ENCODE data around the gene TRMT6. TPM values are rescaled to one million over a fixed set of nuclear protein-coding genes. Genes with fewer than 3 reads are reported as not detected.

Gene TRMT6
- total and polyA plus RNA-seq, 2 donors (not counting 1 experiment from before 2014, with no cell fraction given) = 7.8 to 12.5 TPM

GRCh38 chr20:5977975-5978374 lies 27.6 kb upstream of the TRMT6 start:
- DNase-seq (ENCODE audit: low read depth in 2 of 2) = no peak
- Histone ChIP-seq H3K36me3 (ENCODE audit: control insufficient read depth, insufficient read depth, low read length) (no peaks in the 10 kb centered on the region), H3K9ac (ENCODE audit: insufficient read depth, low read length) (no peak overlapping the region), H3K27me3 (ENCODE audit: control insufficient read depth, insufficient read depth, low read length) (no peaks in the 10 kb centered on the region), H3K4me2 (ENCODE audit: extremely low read depth, insufficient read depth, low read length) (no peak overlapping the region), H4K20me1 (ENCODE audit: control insufficient read depth, extremely low read depth, insufficient read depth, low read length) (no peaks in the 10 kb centered on the region), H2AFZ (ENCODE audit: low read length) (no peak overlapping the region), H3K4me3 (replicated peaks in 1 of 4; ENCODE audit: control extremely low read depth in 1 of 4, insufficient read depth in 1 of 4, low read depth in 3 of 4, low read length in 4 of 4) (no peak overlapping the region), H3K9me3 (ENCODE audit: control insufficient read depth, insufficient read depth, low read depth, low read length) (no peaks in the 10 kb centered on the region), H3K27ac (ENCODE audit: insufficient read depth, low read length) (no peak overlapping the region), H3K4me1 (ENCODE audit: control insufficient read depth, extremely low read depth, insufficient read depth, low read length) (no peaks in the 10 kb centered on the region), H3K79me2 (ENCODE audit: control insufficient read depth, insufficient read depth, low read length) (no peaks in the 10 kb centered on the region)
- TF ChIP-seq EZH2 (IDR thresholded peaks at IDR 0.05; ENCODE audit: low read length, missing control alignments) = no peak

- TF ChIP-seq EZH2 (IDR thresholded peaks at IDR 0.05; ENCODE audit: low read length, missing control alignments) = no peak
- H4K20me1 ChIP-seq (ENCODE audit: control insufficient read depth, extremely low read depth, insufficient read depth, low read length) = no peaks in the 10 kb centered on the region
- no peaks in the 10 kb centered on the region for H3K9me3 ChIP-seq (ENCODE audit: control insufficient read depth, insufficient read depth, low read depth, low read length)
- no peaks in the 10 kb centered on the region for H3K79me2 ChIP-seq (ENCODE audit: control insufficient read depth, insufficient read depth, low read length)
- H3K27ac ChIP-seq (ENCODE audit: insufficient read depth, low read length) = no peak overlapping the region
- no peaks in the 10 kb centered on the region for H3K27me3 ChIP-seq (ENCODE audit: control insufficient read depth, insufficient read depth, low read length)
- H3K36me3 ChIP-seq (ENCODE audit: control insufficient read depth, insufficient read depth, low read length) = no peaks in the 10 kb centered on the region
- no peaks in the 10 kb centered on the region for H3K4me1 ChIP-seq (ENCODE audit: control insufficient read depth, extremely low read depth, insufficient read depth, low read length)
- no peak for DNase-seq (ENCODE audit: low read depth in 2 of 2)
- H3K4me2 ChIP-seq (ENCODE audit: extremely low read depth, insufficient read depth, low read length) = no peak overlapping the region
- H2AFZ ChIP-seq (ENCODE audit: low read length) = no peak overlapping the region
- H3K9ac ChIP-seq (ENCODE audit: insufficient read depth, low read length) = no peak overlapping the region
- no peak overlapping the region for H3K4me3 ChIP-seq (replicated peaks in 1 of 4; ENCODE audit: control extremely low read depth in 1 of 4, insufficient read depth in 1 of 4, low read depth in 3 of 4, low read length in 4 of 4)
Measured at GRCh38 chr20:5977223-5977622, 26.9 kb upstream of the TRMT6 start.

- Histone ChIP-seq H3K4me3 (replicated peaks in 1 of 4; ENCODE audit: control extremely low read depth in 1 of 4, insufficient read depth in 1 of 4, low read depth in 3 of 4, low read length in 4 of 4) (no peak overlapping the region), H3K9ac (ENCODE audit: insufficient read depth, low read length) (no peak overlapping the region), H3K9me3 (ENCODE audit: control insufficient read depth, insufficient read depth, low read depth, low read length) (no peaks in the 10 kb centered on the region), H3K27me3 (ENCODE audit: control insufficient read depth, insufficient read depth, low read length) (no peaks in the 10 kb centered on the region), H3K4me2 (ENCODE audit: extremely low read depth, insufficient read depth, low read length) (no peak overlapping the region), H3K79me2 (ENCODE audit: control insufficient read depth, insufficient read depth, low read length) (no peaks in the 10 kb centered on the region), H3K4me1 (ENCODE audit: control insufficient read depth, extremely low read depth, insufficient read depth, low read length) (no peaks in the 10 kb centered on the region), H3K27ac (ENCODE audit: insufficient read depth, low read length) (no peak overlapping the region), H2AFZ (ENCODE audit: low read length) (no peak overlapping the region), H4K20me1 (ENCODE audit: control insufficient read depth, extremely low read depth, insufficient read depth, low read length) (no peaks in the 10 kb centered on the region), H3K36me3 (ENCODE audit: control insufficient read depth, insufficient read depth, low read length) (no peaks in the 10 kb centered on the region)
- no peak for DNase-seq (ENCODE audit: low read depth in 2 of 2)
- no peak for TF ChIP-seq CTCF (conservative IDR thresholded peaks at IDR 0.05 in 1 of 2, IDR thresholded peaks at IDR 0.05 in 1 of 2; ENCODE audit: low read depth in 1 of 2, low read length in 2 of 2)
- no peak for TF ChIP-seq EZH2 (IDR thresholded peaks at IDR 0.05; ENCODE audit: low read length, missing control alignments)
Measured at GRCh38 chr20:5975778-5976177, 25.4 kb upstream of the TRMT6 start.

GRCh38 chr20:5974531-5974930 lies 24.2 kb upstream of the TRMT6 start:
- no peak overlapping the region for H2AFZ ChIP-seq (ENCODE audit: low read length)
- TF ChIP-seq EZH2 (IDR thresholded peaks at IDR 0.05; ENCODE audit: low read length, missing control alignments) (no peak), CTCF (conservative IDR thresholded peaks at IDR 0.05 in 1 of 2, IDR thresholded peaks at IDR 0.05 in 1 of 2; ENCODE audit: low read depth in 1 of 2, low read length in 2 of 2) (no peak)
- H3K9me3 ChIP-seq (ENCODE audit: control insufficient read depth, insufficient read depth, low read depth, low read length) = no peaks in the 10 kb centered on the region
- no peaks in the 10 kb centered on the region for H3K4me1 ChIP-seq (ENCODE audit: control insufficient read depth, extremely low read depth, insufficient read depth, low read length)
- no peaks in the 10 kb centered on the region for H3K79me2 ChIP-seq (ENCODE audit: control insufficient read depth, insufficient read depth, low read length)
- no peaks in the 10 kb centered on the region for H3K27me3 ChIP-seq (ENCODE audit: control insufficient read depth, insufficient read depth, low read length)
- no peak overlapping the region for H3K9ac ChIP-seq (ENCODE audit: insufficient read depth, low read length)
- no peak for DNase-seq (ENCODE audit: low read depth in 2 of 2)
- H4K20me1 ChIP-seq (ENCODE audit: control insufficient read depth, extremely low read depth, insufficient read depth, low read length) = no peaks in the 10 kb centered on the region
- H3K36me3 ChIP-seq (ENCODE audit: control insufficient read depth, insufficient read depth, low read length) = no peaks in the 10 kb centered on the region
- no peak overlapping the region for H3K4me3 ChIP-seq (replicated peaks in 1 of 4; ENCODE audit: control extremely low read depth in 1 of 4, insufficient read depth in 1 of 4, low read depth in 3 of 4, low read length in 4 of 4)
- no peak overlapping the region for H3K4me2 ChIP-seq (ENCODE audit: extremely low read depth, insufficient read depth, low read length)
- no peak overlapping the region for H3K27ac ChIP-seq (ENCODE audit: insufficient read depth, low read length)

Measured in fibroblast of lung (primary cell).